GM23248 (cell line): ENCODE measurements around the gene ESM1. TPM values are rescaled to one million over a fixed set of nuclear protein-coding genes. Genes with fewer than 3 reads are reported as not detected.
"Not testable (repeated sequence)": the region's sequence is repeated elsewhere in the genome, so short reads cannot be mapped to it uniquely, and the experiment has no call there.

Experiments
- DNase-seq: peaks from one replicate; pipeline ENCODE4 v3.0.0-alpha.2; 2015
- H2AFZ ChIP-seq: fragments of 200-600 bp; sonication (generic); 2 replicates; pipeline ENCODE4 v1.6.1; 2016; ENCODE audit warnings: antibody characterized with exemption
- H3F3A ChIP-seq: fragments of 200-600 bp; sonication (generic); 2 replicates; pipeline ENCODE4 v1.6.1; 2016; ENCODE audit warnings: mild to moderate bottlenecking, antibody characterized with exemption, mixed run types; ENCODE audit not compliant: insufficient read depth
- H3K27ac ChIP-seq: fragments of 200-600 bp; sonication (generic); 2 replicates; pipeline ENCODE4 v1.5.1; 2016; ENCODE audit warnings: mild to moderate bottlenecking
- H3K27me3 ChIP-seq: fragments of 200-600 bp; sonication (generic); replicated peaks from 2 replicates; pipeline ENCODE4 v1.6.1; 2016; ENCODE audit warnings: mild to moderate bottlenecking; ENCODE audit not compliant: insufficient read depth
- H3K36me3 ChIP-seq: fragments of 200-600 bp; sonication (generic); 2 replicates; pipeline ENCODE4 v1.6.1; 2016; ENCODE audit warnings: low read depth, mild to moderate bottlenecking
- H3K4me1 ChIP-seq: fragments of 200-600 bp; sonication (generic); 2 replicates; pipeline ENCODE4 v1.6.1; 2016; ENCODE audit warnings: mild to moderate bottlenecking; ENCODE audit not compliant: insufficient read depth
- H3K4me2 ChIP-seq: fragments of 200-600 bp; sonication (generic); one replicate; pipeline ENCODE4 v1.6.1; 2016; ENCODE audit warnings: mild to moderate bottlenecking; ENCODE audit not compliant: unreplicated experiment
- H3K4me3 ChIP-seq: fragments of 200-600 bp; sonication (generic); 2 replicates; pipeline ENCODE4 v1.5.1; 2016; ENCODE audit warnings: mild to moderate bottlenecking
- H3K79me2 ChIP-seq: fragments of 200-600 bp; sonication (generic); 2 replicates; pipeline ENCODE4 v1.6.1; 2016; ENCODE audit warnings: mild to moderate bottlenecking; ENCODE audit not compliant: insufficient read depth
- H3K9ac ChIP-seq: fragments of 200-600 bp; sonication (generic); 2 replicates; pipeline ENCODE4 v1.6.1; 2016; ENCODE audit warnings: mild to moderate bottlenecking
- H3K9me2 ChIP-seq: fragments of 200-600 bp; sonication (generic); 2 replicates; pipeline ENCODE4 v1.6.1; 2016; ENCODE audit warnings: mixed run types, mild to moderate bottlenecking, moderate library complexity; ENCODE audit not compliant: insufficient read depth
- H3K9me3 ChIP-seq: fragments of 200-600 bp; sonication (generic); one replicate; pipeline ENCODE4 v1.6.1; 2017; ENCODE audit warnings: low read depth
- H4K20me1 ChIP-seq: fragments of 200-600 bp; sonication (generic); 2 replicates; pipeline ENCODE4 v1.6.0; 2016; ENCODE audit not compliant: insufficient read depth
- EZH2 ChIP-seq: fragments of 200-600 bp; sonication (generic); IDR thresholded peaks from 2 replicates; pipeline ENCODE4 v1.6.1; 2018; ENCODE audit warnings: antibody characterized with exemption, mild to moderate bottlenecking; ENCODE audit not compliant: insufficient read depth, poor library complexity, severe bottlenecking
- EZH2phosphoT487 ChIP-seq: fragments of 200-600 bp; sonication (generic); IDR thresholded peaks from 2 replicates; pipeline ENCODE4 v1.6.1; 2018; ENCODE audit warnings: antibody characterized with exemption, moderate library complexity, mild to moderate bottlenecking, low read depth; ENCODE audit not compliant: insufficient read depth
- WGBS, 2 experiments: methylation state at CpG; one replicate each; pipeline ENCODE4 v1.1.6; 2015 to 2017; ENCODE audit warnings: low lambda C conversion rate in 2 of 2, low coverage in 1 of 2; ENCODE audit errors: missing lambda C conversion rate in 2 of 2; 5-methylcytosine and 5-hydroxymethylcytosine counted together
- in situ Hi-C: fragments of 300-500 bp; cut with MboI; formaldehyde crosslinking; loops from 2 replicates; pipeline ENCODE4 v1.15.0; 2020
- polyA plus RNA-seq: library from polyadenylated mRNA; unstranded; fragments of >200 nt; fragmentation: Nextera tagmentation; extraction: Ambion mirVana; gene quantifications from 2 replicates; pipeline ENCODE4 v1.2.1, GENCODE V29; 2016
- total RNA-seq: library from RNA; depleted of rRNA; stranded (reverse); fragments of >200 nt; shearing (Covaris generic); gene quantifications from 2 replicates; pipeline ENCODE4 v1.2.3, GENCODE V29; 2014

Gene ESM1
- total and polyA plus RNA-seq, 2 experiments from 2014 or later: 11.8 to 25.5 TPM

DNA sequence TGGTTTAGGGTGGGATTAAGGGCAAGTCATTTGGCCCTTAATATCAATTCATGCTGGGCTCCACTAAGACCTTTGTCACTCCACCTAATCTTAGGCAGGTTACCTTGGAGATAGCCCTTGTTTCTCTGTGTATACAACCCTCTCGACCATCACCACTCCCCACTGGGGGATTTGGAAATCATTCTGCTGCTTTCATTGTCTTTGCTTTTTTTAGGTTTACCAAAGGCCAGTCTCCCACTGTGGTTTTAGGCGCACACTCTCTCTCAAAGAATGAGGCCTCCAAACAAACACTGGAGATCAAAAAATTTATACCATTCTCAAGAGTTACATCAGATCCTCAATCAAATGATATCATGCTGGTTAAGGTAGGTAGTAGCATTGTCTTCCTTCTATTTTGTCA is 44.8 kb upstream of the ESM1 start:
- no peak for DNase-seq
- no peaks in the 10 kb centered on the region for H3K9me2 ChIP-seq
- H4K20me1 ChIP-seq: no peaks in the 10 kb centered on the region
- no peak overlapping the region for H3K4me2 ChIP-seq
- H3F3A ChIP-seq: no peaks in the 10 kb centered on the region
- TF ChIP-seq EZH2phosphoT487 (no peak), EZH2 (no peak)
- no peaks in the 10 kb centered on the region for H3K27me3 ChIP-seq
- no peaks in the 10 kb centered on the region for H3K36me3 ChIP-seq
- H3K9me3 ChIP-seq: no peaks in the 10 kb centered on the region
- in situ Hi-C loops: no loop called here
- H3K4me1 ChIP-seq: no peaks in the 10 kb centered on the region
- no peak overlapping the region for H3K9ac ChIP-seq
- 90 to 91% methylated on average over 2 of the region's 2 CpGs for WGBS, 2 experiments
- H3K4me3 ChIP-seq: no peak overlapping the region
- no peak overlapping the region for H2AFZ ChIP-seq
- H3K27ac ChIP-seq: no peak overlapping the region
- no peaks in the 10 kb centered on the region for H3K79me2 ChIP-seq

DNA sequence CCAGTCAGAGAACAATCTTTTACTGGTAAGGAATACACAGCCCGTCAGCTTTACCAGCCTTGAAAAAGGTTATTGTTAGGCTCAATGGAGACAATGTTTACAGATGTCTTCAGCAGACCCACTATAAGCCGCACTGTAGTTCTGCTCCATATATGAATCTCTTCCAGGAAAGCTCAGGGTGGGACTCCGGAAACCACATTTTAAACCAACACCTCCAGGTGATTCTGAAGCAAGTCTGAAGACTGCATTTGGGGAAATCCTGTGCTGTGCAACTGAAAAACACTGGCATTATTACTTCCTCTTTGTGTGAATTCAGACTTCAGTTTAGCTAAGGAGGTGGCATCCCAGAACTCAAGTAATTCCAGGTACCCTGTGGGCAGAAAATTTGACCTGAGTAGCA is 42.2 kb upstream of the ESM1 start:
- Histone ChIP-seq H3K79me2 (no peaks in the 10 kb centered on the region), H3K36me3 (no peaks in the 10 kb centered on the region), H4K20me1 (no peaks in the 10 kb centered on the region), H3K9me3 (no peaks in the 10 kb centered on the region), H3F3A (no peaks in the 10 kb centered on the region), H3K4me3 (no peak overlapping the region), H3K27ac (no peak overlapping the region), H3K9ac (no peak overlapping the region), H3K4me2 (no peak overlapping the region), H3K4me1 (no peaks in the 10 kb centered on the region), H3K27me3 (no peaks in the 10 kb centered on the region), H3K9me2 (no peaks in the 10 kb centered on the region), H2AFZ (no peak overlapping the region)
- in situ Hi-C loops: no loop called here
- 93 to 95% methylated on average over 3 of the region's 3 CpGs for WGBS, 2 experiments
- DNase-seq: no peak
- no peak for TF ChIP-seq EZH2

- Histone ChIP-seq H3K4me1 (no peaks in the 10 kb centered on the region), H3K4me2 (no peak overlapping the region), H3K4me3 (no peak overlapping the region), H3K27ac (no peak overlapping the region), H3F3A (no peaks in the 10 kb centered on the region), H3K9me2 (no peaks in the 10 kb centered on the region), H3K36me3 (no peaks in the 10 kb centered on the region), H3K9ac (no peak overlapping the region), H3K9me3 (no peaks in the 10 kb centered on the region), H2AFZ (no peak overlapping the region), H4K20me1 (no peaks in the 10 kb centered on the region), H3K79me2 (no peaks in the 10 kb centered on the region), H3K27me3 (no peaks in the 10 kb centered on the region)
- TF ChIP-seq EZH2phosphoT487: no peak
- no peak for TF ChIP-seq EZH2
- in situ Hi-C loops: no loop called here
- 77 to 78% methylated on average over 2 of the region's 2 CpGs for WGBS, 2 experiments
- no peak for DNase-seq
Observed at GRCh38 chr5:55022450-55022849, 37.1 kb upstream of the ESM1 start.

DNA sequence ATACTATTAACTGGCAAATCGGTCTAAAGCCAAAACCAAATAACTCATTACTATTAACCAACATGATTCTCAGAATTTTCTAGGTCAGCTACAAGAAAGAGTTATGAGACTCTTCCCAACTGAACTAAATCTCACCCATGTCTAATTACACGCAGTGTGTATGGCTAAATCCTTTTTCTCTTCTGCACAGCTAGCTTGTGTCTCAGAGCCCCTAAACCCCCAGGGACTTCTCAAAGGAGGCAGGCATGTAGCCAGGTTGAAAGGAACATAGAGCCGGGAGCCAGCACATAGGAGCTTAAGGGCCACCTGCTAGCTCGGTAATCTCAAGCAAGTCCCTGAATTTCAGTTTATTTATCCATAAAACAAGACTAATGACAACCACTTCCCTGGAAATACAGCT is 36.4 kb upstream of the ESM1 start:
- H3K9ac ChIP-seq: no peak overlapping the region
- no peaks in the 10 kb centered on the region for H3K9me3 ChIP-seq
- no peaks in the 10 kb centered on the region for H3K36me3 ChIP-seq
- H3K27me3 ChIP-seq: no peaks in the 10 kb centered on the region
- no peak for DNase-seq
- H3K27ac ChIP-seq: no peak overlapping the region
- H3K9me2 ChIP-seq: no peaks in the 10 kb centered on the region
- H3K4me1 ChIP-seq: no peaks in the 10 kb centered on the region
- 69 to 70% methylated on average over 4 of the region's 4 CpGs for WGBS, 2 experiments
- H3F3A ChIP-seq: no peaks in the 10 kb centered on the region
- in situ Hi-C loops: no loop called here
- no peak overlapping the region for H2AFZ ChIP-seq
- no peak overlapping the region for H3K4me3 ChIP-seq
- H4K20me1 ChIP-seq: no peaks in the 10 kb centered on the region
- no peak overlapping the region for H3K4me2 ChIP-seq
- no peak for TF ChIP-seq EZH2
- no peak for TF ChIP-seq EZH2phosphoT487
- no peaks in the 10 kb centered on the region for H3K79me2 ChIP-seq

DNA sequence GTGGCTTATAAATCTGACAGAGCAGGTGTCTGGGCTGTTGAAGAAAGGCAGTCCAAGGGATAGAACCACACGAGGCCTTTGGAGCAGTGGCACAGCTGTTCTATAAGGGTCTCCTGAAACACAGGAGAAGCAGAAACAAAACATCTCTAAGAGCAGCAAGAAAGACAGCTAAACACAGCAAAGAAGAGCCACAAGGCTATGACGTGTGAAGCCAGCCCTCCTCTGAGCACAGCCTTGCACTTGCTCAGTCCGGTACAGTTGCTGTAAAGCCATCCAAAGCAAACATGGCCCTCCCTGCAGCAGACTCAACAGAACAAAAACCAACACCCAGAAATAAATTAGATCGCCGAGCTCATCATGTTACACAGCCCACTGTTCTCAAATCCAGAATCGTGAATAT is 36.0 kb upstream of the ESM1 start:
- Histone ChIP-seq H3K9ac (no peak overlapping the region), H4K20me1 (no peaks in the 10 kb centered on the region), H3K9me2 (no peaks in the 10 kb centered on the region), H2AFZ (no peak overlapping the region), H3K36me3 (no peaks in the 10 kb centered on the region), H3K27ac (no peak overlapping the region), H3F3A (no peaks in the 10 kb centered on the region), H3K4me3 (no peak overlapping the region), H3K4me2 (no peak overlapping the region), H3K27me3 (no peaks in the 10 kb centered on the region), H3K9me3 (no peaks in the 10 kb centered on the region), H3K4me1 (no peaks in the 10 kb centered on the region), H3K79me2 (no peaks in the 10 kb centered on the region)
- TF ChIP-seq EZH2: no peak
- TF ChIP-seq EZH2phosphoT487: no peak
- DNase-seq: no peak
- WGBS, 2 experiments: 63 to 67% methylated on average over 6 of the region's 6 CpGs
- in situ Hi-C loops: no loop called here

DNA sequence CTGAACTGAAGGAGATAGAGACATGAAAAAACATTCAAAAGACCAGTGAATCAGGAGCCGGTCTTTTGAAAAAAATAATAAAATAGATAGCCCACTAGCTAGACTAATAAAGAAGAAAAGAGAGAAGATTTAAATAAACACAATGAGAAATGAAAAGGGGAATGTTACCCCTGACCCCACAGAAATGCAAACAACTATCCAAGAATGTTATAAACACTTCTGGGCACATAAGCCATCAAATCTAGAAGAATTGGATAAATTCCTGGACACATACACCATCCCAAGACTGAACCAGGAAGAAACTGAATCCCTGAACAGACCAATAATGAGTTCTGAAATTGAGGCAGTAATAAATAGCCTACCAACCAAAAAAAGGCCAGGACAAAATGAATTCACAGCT is 24.8 kb upstream of the ESM1 start:
- peaks cover 13% of the 10 kb centered on the region for H3K4me1 ChIP-seq
- H3K9ac ChIP-seq, DNase-seq, H3K27me3 ChIP-seq, H4K20me1 ChIP-seq, H3K9me3 ChIP-seq, H3K27ac ChIP-seq, H3K36me3 ChIP-seq, H3K9me2 ChIP-seq, H3F3A ChIP-seq, H3K4me3 ChIP-seq, H3K4me2 ChIP-seq, H2AFZ ChIP-seq, in situ Hi-C loops, H3K79me2 ChIP-seq: not testable (repeated sequence)
- 47 to 72% methylated on average over 1 of the region's 1 CpG for WGBS, 2 experiments
